ENCODE results near the gene DSG3.

The DSG3 gene

GRCh38 chr18:31436825-31437224 lies 10.7 kb upstream of the DSG3 start:
- no peak for DNase-seq

- no peak for DNase-seq
Observed at GRCh38 chr18:31438402-31438801, 9.1 kb upstream of the DSG3 start.

GRCh38 chr18:31439807-31440325 lies 7.7 kb upstream of the DSG3 start:
- no peak for DNase-seq

GRCh38 chr18:31440787-31441186 lies 6.8 kb upstream of the DSG3 start:
- DNase-seq, result no peak

GRCh38 chr18:31441493-31441892 lies 6.0 kb upstream of the DSG3 start:
- DNase-seq, result no peak

GRCh38 chr18:31444142-31444541 lies 3.4 kb upstream of the DSG3 start:
- DNase-seq, result no peak

GRCh38 chr18:31445908-31446307 lies 1.6 kb upstream of the DSG3 start:
- no peak for DNase-seq

- DNase-seq, result no peak
Observed at GRCh38 chr18:31446854-31447253, 687 bp upstream of the DSG3 start.

GRCh38 chr18:31450409-31450808 lies 2.9 kb downstream of the DSG3 start:
- DNase-seq, result no peak

GRCh38 chr18:31451625-31452024 lies 4.1 kb downstream of the DSG3 start:
- DNase-seq, result no peak

- no peak for DNase-seq
Observed at GRCh38 chr18:31454066-31454708, 6.6 kb downstream of the DSG3 start.

GRCh38 chr18:31469629-31470028 lies 22.1 kb downstream of the DSG3 start:
- DNase-seq, result no peak

GRCh38 chr18:31478688-31479087 lies 31.1 kb downstream of the DSG3 start:
- DNase-seq, result no peak

- no peak for DNase-seq
Observed at GRCh38 chr18:31482051-31482450, 34.5 kb downstream of the DSG3 start.

GRCh38 chr18:31483396-31483795 lies 35.9 kb downstream of the DSG3 start:
- no peak for DNase-seq

GRCh38 chr18:31484461-31484860 lies 36.9 kb downstream of the DSG3 start:
- DNase-seq, result no peak

GRCh38 chr18:31486165-31486564 lies 38.6 kb downstream of the DSG3 start:
- DNase-seq, result no peak

GRCh38 chr18:31487246-31488015 lies 39.9 kb downstream of the DSG3 start:
- no peak for DNase-seq

- DNase-seq, result no peak
Observed at GRCh38 chr18:31489311-31489710, 41.8 kb downstream of the DSG3 start.

- no peak for DNase-seq
Observed at GRCh38 chr18:31490387-31490786, 42.8 kb downstream of the DSG3 start.

GRCh38 chr18:31490833-31491232 lies 43.3 kb downstream of the DSG3 start:
- no peak for DNase-seq

GRCh38 chr18:31491586-31491985 lies 44.0 kb downstream of the DSG3 start:
- DNase-seq, result no peak

GRCh38 chr18:31492671-31493070 lies 45.1 kb downstream of the DSG3 start:
- DNase-seq, result no peak

GRCh38 chr18:31493171-31493570 lies 45.6 kb downstream of the DSG3 start:
- DNase-seq, result no peak

GRCh38 chr18:31493941-31494340 lies 46.4 kb downstream of the DSG3 start:
- DNase-seq, result no peak
